Activated CD4-positive, alpha-beta memory T cell treated with anti-CD3 and anti-CD28 coated beads for 36 hours (primary cell): ENCODE results near the gene CIRBP. TPM values are rescaled to one million over a fixed set of nuclear protein-coding genes. Genes with fewer than 3 reads are reported as not detected.

Experiments
- CTCF ChIA-PET: fragments of 350-600 bp; sonication (Branson Sonifier 250); formaldehyde crosslinking; loops from one replicate; lab custom pipeline; 2021; ENCODE audit warnings: antibody characterized with exemption, inconsistent platforms; lab: Charles Lee
- POLR2A ChIA-PET: fragments of 350-600 bp; sonication (Branson Sonifier 250); formaldehyde crosslinking; loops from one replicate; lab custom pipeline; 2021; ENCODE audit warnings: antibody characterized with exemption; lab: Charles Lee
- DNase-seq: peaks from one replicate; pipeline ENCODE4 v3.0.0-alpha.2; 2020
- H3K27ac Mint-ChIP-seq: one replicate; pipeline ENCODE4 v1.8.0; 2021; ENCODE audit warnings: mixed read lengths
- H3K27me3 Mint-ChIP-seq: one replicate; pipeline ENCODE4 v1.8.0; 2021; ENCODE audit warnings: mixed read lengths
- H3K36me3 Mint-ChIP-seq: one replicate; pipeline ENCODE4 v1.8.0; 2021; ENCODE audit warnings: mixed read lengths
- H3K4me1 Mint-ChIP-seq: one replicate; pipeline ENCODE4 v1.8.0; 2021; ENCODE audit warnings: low read depth, mixed read lengths
- H3K4me3 Mint-ChIP-seq: one replicate; pipeline ENCODE4 v1.8.0; 2021; ENCODE audit warnings: mild to moderate bottlenecking, mixed read lengths
- H3K9me3 Mint-ChIP-seq: one replicate; pipeline ENCODE4 v1.8.0; 2021; ENCODE audit warnings: mixed read lengths
- intact Hi-C: fragments of 100-400 bp; cut with micrococcal nuclease; formaldehyde crosslinking; loops from one replicate; pipeline ENCODE4 v1.15.1; 2023
- total RNA-seq, 2 experiments: library from RNA; stranded (reverse); gene quantifications; one replicate each; pipeline ENCODE4 v1.2.3, GENCODE V29; 2021

The CIRBP gene
- total RNA-seq, 2 experiments from 2014 or later, result 171 to 173 TPM

DNA sequence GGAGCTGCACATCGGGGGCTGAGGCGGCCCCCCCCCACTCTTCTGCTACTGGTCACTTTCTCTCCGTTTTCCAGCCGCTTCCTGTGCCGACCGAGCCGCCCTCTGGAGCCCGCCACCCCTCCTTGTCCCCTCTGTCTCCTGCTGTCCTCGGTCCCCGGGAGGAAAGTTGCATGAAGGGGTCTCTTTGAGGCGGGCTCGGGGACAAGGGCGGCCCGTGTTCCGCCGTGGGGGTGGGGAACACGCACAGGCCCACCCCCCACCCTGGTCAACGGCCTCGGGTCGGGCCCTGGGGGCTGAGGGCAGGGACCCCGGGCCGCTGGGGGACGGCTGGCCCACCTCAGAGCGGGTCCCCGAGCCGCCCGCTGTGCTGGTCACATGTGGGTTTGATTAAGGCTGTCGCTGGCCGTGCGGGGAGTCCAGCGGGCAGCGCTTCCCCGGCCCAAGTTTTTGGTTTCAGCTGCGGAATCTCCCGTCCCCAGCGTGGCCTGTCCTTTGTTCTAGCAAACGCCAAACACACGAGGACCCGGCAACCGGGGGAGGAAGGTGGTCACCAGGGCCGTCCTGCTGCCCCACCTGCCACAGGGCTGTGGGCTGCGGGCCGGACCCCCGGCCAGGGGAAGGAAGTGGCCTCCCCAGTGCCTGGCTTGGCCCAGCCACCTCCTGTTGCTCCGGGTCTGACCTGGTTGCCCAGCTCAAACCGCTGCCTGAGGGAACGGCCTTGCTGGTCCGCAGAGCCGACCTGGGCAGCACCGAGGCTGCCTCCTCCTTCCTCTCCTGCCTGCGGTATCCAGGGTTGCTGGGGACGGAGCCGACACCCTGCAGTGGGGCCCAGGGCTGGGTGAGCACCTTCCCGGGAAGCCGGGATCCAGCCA is 18.5 kb downstream of the CIRBP start:
- Mint-ChIP-seq H3K9me3 (no peaks in the 10 kb centered on the region), H3K27ac (no peak overlapping the region), H3K4me1 (peaks cover 10% of the 10 kb centered on the region), H3K36me3 (no peaks in the 10 kb centered on the region), H3K27me3 (peaks cover 35% of the 10 kb centered on the region), H3K4me3 (no peak overlapping the region)
- DNase-seq, result no peak
- ChIA-PET POLR2A (no interaction called here), CTCF (no interaction called here)
- intact Hi-C loops, result no loop called here

DNA sequence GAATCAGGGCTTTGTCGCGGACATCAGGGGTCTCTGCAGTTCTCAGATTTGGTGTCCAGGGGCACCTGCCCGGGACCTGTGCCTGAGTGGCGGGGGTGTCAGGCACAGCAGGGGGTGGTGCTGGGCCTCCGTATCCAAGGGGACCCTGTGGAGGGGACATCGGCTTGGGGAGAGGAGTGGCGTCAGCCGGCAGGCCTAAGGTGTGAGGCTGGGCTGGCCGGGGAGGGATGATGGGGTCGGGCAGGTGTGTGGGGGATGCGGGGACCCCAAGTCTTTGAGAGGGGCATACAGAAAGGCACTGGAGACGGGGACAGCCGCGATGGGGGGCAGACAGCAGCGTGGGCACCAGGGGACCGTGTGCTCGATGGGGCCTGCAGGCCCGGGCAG is 19.1 kb downstream of the CIRBP start:
- POLR2A ChIA-PET, result no interaction called here
- peaks cover 10% of the 10 kb centered on the region for H3K4me1 Mint-ChIP-seq
- H3K36me3 Mint-ChIP-seq, result no peaks in the 10 kb centered on the region
- CTCF ChIA-PET, result no interaction called here
- no peak overlapping the region for H3K27ac Mint-ChIP-seq
- no peak for DNase-seq
- no peak overlapping the region for H3K4me3 Mint-ChIP-seq
- peaks cover 38% of the 10 kb centered on the region for H3K27me3 Mint-ChIP-seq
- H3K9me3 Mint-ChIP-seq, result no peaks in the 10 kb centered on the region
- intact Hi-C loops, result no loop called here

DNA sequence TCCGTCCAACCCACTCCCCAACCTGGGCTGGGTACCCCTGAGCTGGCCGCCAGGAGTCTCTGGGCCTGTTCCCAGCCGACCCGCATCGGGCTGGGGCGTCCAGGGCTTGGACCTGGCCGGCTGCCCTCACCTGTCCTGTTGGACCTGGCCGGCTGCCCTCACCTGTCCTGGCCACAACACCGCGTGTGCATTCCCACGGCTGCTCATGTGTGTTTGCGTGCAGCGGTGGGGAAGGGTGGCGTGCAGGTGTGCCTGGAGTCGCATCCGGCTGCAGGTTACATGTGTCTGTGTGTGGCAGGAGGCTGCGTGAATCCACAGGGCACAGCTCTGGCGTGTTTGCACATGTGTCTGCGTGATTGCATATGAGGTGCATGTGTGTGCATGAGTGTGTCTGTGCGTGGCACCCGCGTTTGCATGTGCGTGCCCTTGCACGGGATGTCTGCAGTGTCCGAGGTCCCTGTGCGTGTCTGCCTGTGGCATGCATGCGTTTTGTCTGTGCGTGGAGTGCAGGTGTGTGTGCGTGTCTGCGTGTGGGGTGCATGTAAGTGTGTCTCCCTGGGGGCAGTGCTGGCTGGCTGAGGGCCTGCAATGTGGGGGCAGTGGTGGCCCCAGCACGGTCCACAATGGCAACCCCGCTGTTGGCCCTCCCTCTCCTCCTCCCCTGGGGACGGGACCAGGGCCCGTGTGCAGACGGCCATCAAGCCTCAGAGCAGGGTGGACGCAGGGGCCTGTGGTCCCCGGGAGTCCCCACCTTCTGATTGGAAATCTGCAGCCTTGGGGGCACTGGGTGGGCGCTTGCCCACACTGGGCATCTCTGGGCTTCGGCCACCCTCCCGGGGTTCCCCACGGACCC is 19.9 kb downstream of the CIRBP start:
- CTCF ChIA-PET, result no interaction called here
- H3K27ac Mint-ChIP-seq, result no peak overlapping the region

DNA sequence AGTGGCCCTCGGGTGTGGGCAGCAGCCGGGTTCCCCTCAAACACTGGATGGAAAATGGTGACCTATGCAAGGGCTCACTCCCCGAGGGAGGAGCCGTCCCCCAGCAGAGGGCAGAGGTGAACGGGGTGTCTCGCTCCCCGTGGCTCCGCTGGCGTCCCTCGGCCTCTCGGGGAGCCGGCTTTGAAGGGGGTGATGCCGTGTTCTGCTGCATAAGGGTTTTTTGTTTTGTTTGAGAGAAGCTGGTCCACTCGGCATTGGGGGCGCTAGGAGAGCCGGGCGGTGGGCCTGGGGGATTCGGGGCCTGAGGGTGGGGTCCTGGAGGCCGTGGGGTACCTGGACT is 20.5 kb downstream of the CIRBP start:
- DNase-seq, result no peak

More for the DNA sequence above, 19.9 kb downstream of the CIRBP start:
- Mint-ChIP-seq H3K27me3 (peaks cover 38% of the 10 kb centered on the region), H3K36me3 (no peaks in the 10 kb centered on the region), H3K4me1 (peaks cover 10% of the 10 kb centered on the region), H3K9me3 (no peaks in the 10 kb centered on the region), H3K4me3 (no peak overlapping the region)
- intact Hi-C loops, result no loop called here
- DNase-seq, result no peak
- POLR2A ChIA-PET, result no interaction called here

DNA sequence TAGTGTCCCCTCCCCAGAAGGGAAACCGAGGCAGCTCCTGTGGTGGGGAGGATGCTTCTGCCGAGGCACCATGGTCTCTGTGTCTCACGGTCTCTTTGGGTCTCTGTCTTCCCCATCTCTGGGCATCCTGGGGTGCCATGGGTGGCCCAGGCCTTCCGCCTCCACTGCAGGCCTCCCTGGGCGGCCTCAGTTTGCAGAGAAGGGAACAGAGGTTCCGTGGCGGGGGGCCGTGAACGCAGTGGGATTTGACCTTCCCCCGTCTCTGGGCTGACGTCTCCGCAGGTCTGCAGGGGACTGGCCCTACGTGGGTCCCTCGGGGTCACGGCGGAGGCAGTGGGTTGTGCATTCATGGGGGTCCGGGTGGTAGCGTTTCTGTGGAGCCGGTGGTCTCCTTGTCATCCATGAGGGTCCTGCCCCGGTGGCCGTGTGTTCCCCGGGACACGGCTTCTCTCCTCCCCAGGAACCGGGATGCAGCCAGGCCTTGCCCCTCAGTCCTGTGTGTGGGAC is 21.1 kb downstream of the CIRBP start:
- Mint-ChIP-seq H3K36me3 (no peaks in the 10 kb centered on the region), H3K27me3 (peaks cover 36% of the 10 kb centered on the region), H3K4me1 (peaks cover 4% of the 10 kb centered on the region), H3K9me3 (no peaks in the 10 kb centered on the region), H3K4me3 (no peak overlapping the region), H3K27ac (no peak overlapping the region)
- intact Hi-C loops, result no loop called here
- ChIA-PET POLR2A (no interaction called here), CTCF (no interaction called here)
- no peak for DNase-seq

More for the DNA sequence above, 20.5 kb downstream of the CIRBP start:
- H3K27me3 Mint-ChIP-seq, result peaks cover 37% of the 10 kb centered on the region
- H3K4me1 Mint-ChIP-seq, result peaks cover 10% of the 10 kb centered on the region
- ChIA-PET CTCF (no interaction called here), POLR2A (no interaction called here)
- no peaks in the 10 kb centered on the region for H3K9me3 Mint-ChIP-seq
- no peaks in the 10 kb centered on the region for H3K36me3 Mint-ChIP-seq
- intact Hi-C loops, result no loop called here
- no peak overlapping the region for H3K4me3 Mint-ChIP-seq
- H3K27ac Mint-ChIP-seq, result no peak overlapping the region

DNA sequence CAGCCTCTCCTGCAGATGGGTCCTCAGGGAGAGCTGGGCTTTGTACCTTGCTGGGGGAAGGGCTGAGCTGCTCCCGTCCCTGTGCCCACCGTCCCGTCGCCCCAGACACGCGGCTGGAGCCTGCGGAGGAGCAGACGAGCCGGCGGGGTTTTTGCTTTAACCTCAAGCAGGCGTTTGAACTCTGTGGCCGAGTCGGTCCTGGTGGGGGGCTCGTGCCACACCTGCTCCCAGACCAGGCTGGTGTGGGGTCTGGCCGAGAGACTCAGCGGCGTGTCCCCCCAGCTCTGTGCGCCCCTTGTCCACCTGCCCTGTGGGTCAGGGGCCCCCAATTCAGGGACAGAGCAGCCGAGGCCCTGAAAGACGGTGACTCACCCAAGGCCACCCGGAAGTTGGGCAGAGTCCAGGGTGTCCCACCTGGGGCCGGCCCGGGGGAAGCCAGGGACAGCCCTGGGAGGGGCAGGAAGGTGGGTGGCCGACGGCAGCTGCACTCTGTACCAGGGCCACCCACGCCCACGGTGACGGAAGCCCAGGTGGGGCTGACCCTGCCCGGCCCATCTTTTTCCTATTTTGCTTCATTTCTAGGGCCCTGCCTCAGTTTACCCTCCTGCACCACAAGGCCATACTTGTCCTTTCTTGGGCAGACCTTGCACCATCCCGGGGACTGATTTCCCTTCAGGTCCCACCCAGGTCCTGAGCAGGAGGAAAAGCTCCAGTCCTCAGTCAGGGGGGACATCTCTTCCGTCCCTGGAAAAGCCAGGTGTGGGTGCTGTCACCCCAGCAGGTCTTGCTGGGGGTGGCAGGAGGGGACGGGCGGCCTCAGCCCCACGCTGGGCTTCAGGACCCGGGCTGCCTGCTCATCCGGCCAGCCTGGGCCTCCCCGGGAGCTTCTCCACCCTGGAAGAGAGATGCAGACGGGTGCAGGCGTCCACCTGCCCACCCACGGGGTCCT is 21.8 kb downstream of the CIRBP start:
- DNase-seq, result no peak
- Mint-ChIP-seq H3K4me3 (no peak overlapping the region), H3K4me1 (peaks cover 4% of the 10 kb centered on the region), H3K27ac (no peak overlapping the region), H3K9me3 (no peaks in the 10 kb centered on the region), H3K36me3 (no peaks in the 10 kb centered on the region), H3K27me3 (peaks cover 35% of the 10 kb centered on the region)
- ChIA-PET POLR2A (no interaction called here), CTCF (no interaction called here)
- intact Hi-C loops, result no loop called here

DNA sequence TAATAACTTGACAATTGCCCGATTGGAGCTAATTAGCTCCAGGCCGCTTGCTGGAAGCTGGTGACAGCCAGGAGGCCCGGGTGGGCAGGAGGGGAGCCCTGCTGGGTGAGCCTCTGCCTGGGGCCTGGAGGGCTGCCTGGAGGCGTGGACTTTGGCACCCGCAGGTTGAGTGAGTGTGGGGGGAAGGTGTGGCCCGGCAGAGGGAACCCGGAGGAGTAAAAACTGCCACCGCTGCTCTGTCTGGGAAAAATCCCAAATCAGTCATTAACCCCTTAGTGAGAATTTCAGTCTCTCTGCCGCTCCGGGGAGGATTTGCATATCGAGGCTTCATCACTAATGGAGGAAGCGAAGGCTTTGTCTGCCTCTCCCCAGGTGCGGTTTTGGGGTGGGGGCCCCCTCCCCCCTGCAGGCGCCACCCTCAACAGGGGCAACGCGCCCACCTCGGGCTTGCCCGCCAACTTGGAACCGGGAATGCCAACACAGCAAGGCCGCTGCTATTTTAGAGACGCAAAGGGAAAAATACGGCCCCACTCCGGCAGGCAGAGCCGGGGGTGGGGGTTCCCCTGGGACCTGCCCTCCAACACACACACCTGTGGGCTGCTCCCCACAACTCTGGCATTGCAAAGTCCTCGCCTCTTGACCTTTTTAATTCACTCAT is 22.8 kb downstream of the CIRBP start:
- no peaks in the 10 kb centered on the region for H3K36me3 Mint-ChIP-seq
- H3K4me3 Mint-ChIP-seq, result no peak overlapping the region
- H3K9me3 Mint-ChIP-seq, result no peaks in the 10 kb centered on the region
- intact Hi-C loops, result no loop called here
- no peak for DNase-seq
- POLR2A ChIA-PET, result no interaction called here
- CTCF ChIA-PET, result no interaction called here
- H3K4me1 Mint-ChIP-seq, result no peaks in the 10 kb centered on the region
- no peak overlapping the region for H3K27ac Mint-ChIP-seq
- peaks cover 30% of the 10 kb centered on the region for H3K27me3 Mint-ChIP-seq

GRCh38 chr19:1292419-1293151 is 23.5 kb downstream of the CIRBP start:
- Mint-ChIP-seq H3K4me3 (no peak overlapping the region), H3K27ac (no peak overlapping the region), H3K4me1 (no peaks in the 10 kb centered on the region), H3K9me3 (no peaks in the 10 kb centered on the region), H3K36me3 (no peaks in the 10 kb centered on the region), H3K27me3 (peaks cover 31% of the 10 kb centered on the region)
- POLR2A ChIA-PET, result no interaction called here
- CTCF ChIA-PET, result no interaction called here
- no peak for DNase-seq
- intact Hi-C loops, result no loop called here

DNA sequence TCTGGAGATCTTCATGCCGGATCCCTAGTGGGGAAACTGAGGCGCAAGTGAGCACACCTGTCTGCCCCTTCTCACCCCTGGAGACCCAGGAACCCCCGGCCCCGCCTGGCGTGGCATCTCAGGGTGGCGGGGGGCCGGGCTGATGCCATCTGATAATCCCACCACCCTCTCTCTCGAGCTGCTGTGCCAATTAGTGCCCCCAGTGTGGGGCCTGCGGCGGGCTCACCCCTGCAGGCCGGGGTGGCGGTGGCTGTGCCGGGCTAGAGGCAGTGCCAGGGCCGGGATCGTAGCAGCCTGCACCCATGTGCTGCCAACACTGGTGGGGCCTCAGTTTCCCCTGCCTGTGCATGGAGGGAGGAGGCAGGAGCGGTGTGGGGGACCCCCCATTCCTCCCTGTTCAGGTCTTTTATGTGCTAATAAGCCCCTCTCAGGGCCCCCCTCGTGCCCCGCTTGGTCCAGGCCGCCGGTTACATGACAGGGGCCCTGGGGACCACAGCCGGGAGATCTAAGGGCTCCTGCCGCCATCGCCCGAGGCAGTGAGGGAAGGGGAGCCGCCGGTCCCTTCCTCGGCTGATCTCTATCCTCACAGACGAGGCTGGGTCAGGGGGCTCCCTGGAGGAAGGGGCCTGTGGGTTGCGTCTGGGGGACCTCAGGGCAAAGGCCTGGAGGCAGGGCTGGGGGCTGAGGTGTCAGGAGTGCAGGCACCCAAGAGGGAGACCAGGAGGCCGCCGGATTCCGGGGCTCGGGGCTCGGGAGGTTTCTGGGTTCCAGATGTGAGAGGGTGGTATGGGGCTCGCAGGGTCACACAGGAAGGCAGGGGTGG is 24.9 kb downstream of the CIRBP start:
- peaks cover 26% of the 10 kb centered on the region for H3K27me3 Mint-ChIP-seq
- DNase-seq, result no peak
- no peak overlapping the region for H3K4me3 Mint-ChIP-seq
- ChIA-PET POLR2A (no interaction called here), CTCF (no interaction called here)
- H3K9me3 Mint-ChIP-seq, result no peaks in the 10 kb centered on the region
- intact Hi-C loops, result no loop called here
- no peaks in the 10 kb centered on the region for H3K36me3 Mint-ChIP-seq
- no peaks in the 10 kb centered on the region for H3K4me1 Mint-ChIP-seq
- no peak overlapping the region for H3K27ac Mint-ChIP-seq

- no peak overlapping the region for H3K4me3 Mint-ChIP-seq
- CTCF ChIA-PET, result no interaction called here
- DNase-seq, result no peak
- H3K27me3 Mint-ChIP-seq, result peaks cover 23% of the 10 kb centered on the region
- H3K27ac Mint-ChIP-seq, result no peak overlapping the region
- intact Hi-C loops, result no loop called here
- POLR2A ChIA-PET, result no interaction called here
- H3K4me1 Mint-ChIP-seq, result no peaks in the 10 kb centered on the region
- no peaks in the 10 kb centered on the region for H3K9me3 Mint-ChIP-seq
- no peaks in the 10 kb centered on the region for H3K36me3 Mint-ChIP-seq
Observed at GRCh38 chr19:1294688-1295087, 25.6 kb downstream of the CIRBP start.
